ENCODE results near the gene C1RL.

The C1RL gene

GRCh38 chr12:7090222-7090998 is 18.6 kb downstream of the C1RL start:
- Histone ChIP-seq H3K9ac (ENCODE audit: low read length) (peak overlapping the region; percentile 92), H3K27me3 (replicated peaks; ENCODE audit: control insufficient read depth, insufficient read depth, low read length) (no peaks in the 10 kb centered on the region), H3K9me3 (ENCODE audit: control insufficient read depth, low read length) (no peaks in the 10 kb centered on the region), H3K4me3 (ENCODE audit: low read length) (peak overlapping the region; percentile 84), H3K36me3 (ENCODE audit: control insufficient read depth, insufficient read depth, low read length, severe bottlenecking) (peaks cover 45% of the 10 kb centered on the region), H3K4me1 (ENCODE audit: control insufficient read depth, insufficient read depth, low read length) (peaks cover 56% of the 10 kb centered on the region)
- no peak for DNase-seq (ENCODE audit: low read depth)

GRCh38 chr12:7089196-7089871 is 19.7 kb downstream of the C1RL start:
- peaks cover 55% of the 10 kb centered on the region for H3K36me3 ChIP-seq (ENCODE audit: control insufficient read depth, insufficient read depth, low read length, severe bottlenecking)
- H3K4me1 ChIP-seq (ENCODE audit: control insufficient read depth, insufficient read depth, low read length), result peaks cover 48% of the 10 kb centered on the region
- H3K4me3 ChIP-seq (ENCODE audit: low read length), result peak overlapping the region; percentile 84
- no peaks in the 10 kb centered on the region for H3K27me3 ChIP-seq (replicated peaks; ENCODE audit: control insufficient read depth, insufficient read depth, low read length)
- no peak for DNase-seq (ENCODE audit: low read depth)
- no peaks in the 10 kb centered on the region for H3K9me3 ChIP-seq (ENCODE audit: control insufficient read depth, low read length)
- peak overlapping the region; percentile 22 for H3K9ac ChIP-seq (ENCODE audit: low read length)

GRCh38 chr12:7083125-7083524 is 25.9 kb downstream of the C1RL start:
- Histone ChIP-seq H3K4me3 (ENCODE audit: low read length) (no peak overlapping the region), H3K9me3 (ENCODE audit: control insufficient read depth, low read length) (no peaks in the 10 kb centered on the region), H3K36me3 (ENCODE audit: control insufficient read depth, insufficient read depth, low read length, severe bottlenecking) (peaks cover 71% of the 10 kb centered on the region), H3K9ac (ENCODE audit: low read length) (no peak overlapping the region), H3K4me1 (ENCODE audit: control insufficient read depth, insufficient read depth, low read length) (peaks cover 20% of the 10 kb centered on the region), H3K27me3 (replicated peaks; ENCODE audit: control insufficient read depth, insufficient read depth, low read length) (no peaks in the 10 kb centered on the region)
- DNase-seq (ENCODE audit: low read depth), result no peak

GRCh38 chr12:7081037-7081436 is 28.0 kb downstream of the C1RL start:
- H3K4me1 ChIP-seq (ENCODE audit: control insufficient read depth, insufficient read depth, low read length), result peaks cover 26% of the 10 kb centered on the region
- no peaks in the 10 kb centered on the region for H3K9me3 ChIP-seq (ENCODE audit: control insufficient read depth, low read length)
- DNase-seq (ENCODE audit: low read depth), result no peak
- peaks cover 50% of the 10 kb centered on the region for H3K36me3 ChIP-seq (ENCODE audit: control insufficient read depth, insufficient read depth, low read length, severe bottlenecking)
- H3K4me3 ChIP-seq (ENCODE audit: low read length), result no peak overlapping the region
- H3K9ac ChIP-seq (ENCODE audit: low read length), result no peak overlapping the region
- no peaks in the 10 kb centered on the region for H3K27me3 ChIP-seq (replicated peaks; ENCODE audit: control insufficient read depth, insufficient read depth, low read length)

- DNase-seq (ENCODE audit: low read depth), result peak; percentile 75
- peaks cover 29% of the 10 kb centered on the region for H3K4me1 ChIP-seq (ENCODE audit: control insufficient read depth, insufficient read depth, low read length)
Observed at GRCh38 chr12:7079826-7080125, 29.2 kb downstream of the C1RL start.

GRCh38 chr12:7078163-7078562 is 30.9 kb downstream of the C1RL start:
- Histone ChIP-seq H3K4me3 (ENCODE audit: low read length) (no peak overlapping the region), H3K36me3 (ENCODE audit: control insufficient read depth, insufficient read depth, low read length, severe bottlenecking) (peaks cover 29% of the 10 kb centered on the region), H3K9ac (ENCODE audit: low read length) (no peak overlapping the region), H3K27me3 (replicated peaks; ENCODE audit: control insufficient read depth, insufficient read depth, low read length) (no peaks in the 10 kb centered on the region), H3K4me1 (ENCODE audit: control insufficient read depth, insufficient read depth, low read length) (peaks cover 29% of the 10 kb centered on the region), H3K9me3 (ENCODE audit: control insufficient read depth, low read length) (no peaks in the 10 kb centered on the region)
- DNase-seq (ENCODE audit: low read depth), result no peak

More at GRCh38 chr12:7079826-7080125, 29.2 kb downstream of the C1RL start:
- peaks cover 38% of the 10 kb centered on the region for H3K36me3 ChIP-seq (ENCODE audit: control insufficient read depth, insufficient read depth, low read length, severe bottlenecking)
- H3K9me3 ChIP-seq (ENCODE audit: control insufficient read depth, low read length), result no peaks in the 10 kb centered on the region
- no peaks in the 10 kb centered on the region for H3K27me3 ChIP-seq (replicated peaks; ENCODE audit: control insufficient read depth, insufficient read depth, low read length)
- H3K4me3 ChIP-seq (ENCODE audit: low read length), result peak overlapping the region; percentile 50
- H3K9ac ChIP-seq (ENCODE audit: low read length), result peak overlapping the region; percentile 71

GRCh38 chr12:7076493-7076892 is 32.5 kb downstream of the C1RL start:
- peaks cover 15% of the 10 kb centered on the region for H3K36me3 ChIP-seq (ENCODE audit: control insufficient read depth, insufficient read depth, low read length, severe bottlenecking)
- no peak overlapping the region for H3K9ac ChIP-seq (ENCODE audit: low read length)
- no peak overlapping the region for H3K4me3 ChIP-seq (ENCODE audit: low read length)
- no peak for DNase-seq (ENCODE audit: low read depth)
- no peaks in the 10 kb centered on the region for H3K27me3 ChIP-seq (replicated peaks; ENCODE audit: control insufficient read depth, insufficient read depth, low read length)
- H3K9me3 ChIP-seq (ENCODE audit: control insufficient read depth, low read length), result no peaks in the 10 kb centered on the region
- H3K4me1 ChIP-seq (ENCODE audit: control insufficient read depth, insufficient read depth, low read length), result peaks cover 29% of the 10 kb centered on the region

- Histone ChIP-seq H3K4me3 (ENCODE audit: low read length) (no peak overlapping the region), H3K9me3 (ENCODE audit: control insufficient read depth, low read length) (no peaks in the 10 kb centered on the region), H3K9ac (ENCODE audit: low read length) (no peak overlapping the region), H3K27me3 (replicated peaks; ENCODE audit: control insufficient read depth, insufficient read depth, low read length) (no peaks in the 10 kb centered on the region), H3K4me1 (ENCODE audit: control insufficient read depth, insufficient read depth, low read length) (peaks cover 29% of the 10 kb centered on the region), H3K36me3 (ENCODE audit: control insufficient read depth, insufficient read depth, low read length, severe bottlenecking) (peaks cover 10% of the 10 kb centered on the region)
- DNase-seq (ENCODE audit: low read depth), result peak; percentile 83
Observed at GRCh38 chr12:7075939-7076338, 33.1 kb downstream of the C1RL start.

GRCh38 chr12:7075518-7075917 is 33.5 kb downstream of the C1RL start:
- Histone ChIP-seq H3K36me3 (ENCODE audit: control insufficient read depth, insufficient read depth, low read length, severe bottlenecking) (peaks cover 10% of the 10 kb centered on the region), H3K27me3 (replicated peaks; ENCODE audit: control insufficient read depth, insufficient read depth, low read length) (no peaks in the 10 kb centered on the region), H3K4me3 (ENCODE audit: low read length) (no peak overlapping the region), H3K9me3 (ENCODE audit: control insufficient read depth, low read length) (no peaks in the 10 kb centered on the region), H3K4me1 (ENCODE audit: control insufficient read depth, insufficient read depth, low read length) (peaks cover 28% of the 10 kb centered on the region), H3K9ac (ENCODE audit: low read length) (no peak overlapping the region)
- no peak for DNase-seq (ENCODE audit: low read depth)

- no peak for DNase-seq (ENCODE audit: low read depth)
- H3K27me3 ChIP-seq (replicated peaks; ENCODE audit: control insufficient read depth, insufficient read depth, low read length), result no peaks in the 10 kb centered on the region
- no peak overlapping the region for H3K9ac ChIP-seq (ENCODE audit: low read length)
- H3K9me3 ChIP-seq (ENCODE audit: control insufficient read depth, low read length), result no peaks in the 10 kb centered on the region
- no peak overlapping the region for H3K4me3 ChIP-seq (ENCODE audit: low read length)
- H3K36me3 ChIP-seq (ENCODE audit: control insufficient read depth, insufficient read depth, low read length, severe bottlenecking), result peaks cover 18% of the 10 kb centered on the region
- H3K4me1 ChIP-seq (ENCODE audit: control insufficient read depth, insufficient read depth, low read length), result peaks cover 14% of the 10 kb centered on the region
Observed at GRCh38 chr12:7073946-7074345, 35.1 kb downstream of the C1RL start.

GRCh38 chr12:7072554-7072953 is 36.5 kb downstream of the C1RL start:
- H3K36me3 ChIP-seq (ENCODE audit: control insufficient read depth, insufficient read depth, low read length, severe bottlenecking), result peaks cover 25% of the 10 kb centered on the region
- no peak overlapping the region for H3K9ac ChIP-seq (ENCODE audit: low read length)
- peaks cover 20% of the 10 kb centered on the region for H3K4me1 ChIP-seq (ENCODE audit: control insufficient read depth, insufficient read depth, low read length)
- no peaks in the 10 kb centered on the region for H3K9me3 ChIP-seq (ENCODE audit: control insufficient read depth, low read length)
- no peaks in the 10 kb centered on the region for H3K27me3 ChIP-seq (replicated peaks; ENCODE audit: control insufficient read depth, insufficient read depth, low read length)
- no peak overlapping the region for H3K4me3 ChIP-seq (ENCODE audit: low read length)
- DNase-seq (ENCODE audit: low read depth), result no peak
